CD4-positive, alpha-beta T cell treated with Interferon alpha-2 for 1 hour (primary cell): ENCODE results near the gene RBKS.
"Not testable (repeated sequence)": the region's sequence is repeated elsewhere in the genome, so short reads cannot be mapped to it uniquely, and the experiment has no call there.

ENCODE experiments used
- DNase-seq, 2 donors: peaks; one replicate each; pipeline ENCODE4 v3.0.0-alpha.2; 2020 to 2022

The RBKS gene

DNA sequence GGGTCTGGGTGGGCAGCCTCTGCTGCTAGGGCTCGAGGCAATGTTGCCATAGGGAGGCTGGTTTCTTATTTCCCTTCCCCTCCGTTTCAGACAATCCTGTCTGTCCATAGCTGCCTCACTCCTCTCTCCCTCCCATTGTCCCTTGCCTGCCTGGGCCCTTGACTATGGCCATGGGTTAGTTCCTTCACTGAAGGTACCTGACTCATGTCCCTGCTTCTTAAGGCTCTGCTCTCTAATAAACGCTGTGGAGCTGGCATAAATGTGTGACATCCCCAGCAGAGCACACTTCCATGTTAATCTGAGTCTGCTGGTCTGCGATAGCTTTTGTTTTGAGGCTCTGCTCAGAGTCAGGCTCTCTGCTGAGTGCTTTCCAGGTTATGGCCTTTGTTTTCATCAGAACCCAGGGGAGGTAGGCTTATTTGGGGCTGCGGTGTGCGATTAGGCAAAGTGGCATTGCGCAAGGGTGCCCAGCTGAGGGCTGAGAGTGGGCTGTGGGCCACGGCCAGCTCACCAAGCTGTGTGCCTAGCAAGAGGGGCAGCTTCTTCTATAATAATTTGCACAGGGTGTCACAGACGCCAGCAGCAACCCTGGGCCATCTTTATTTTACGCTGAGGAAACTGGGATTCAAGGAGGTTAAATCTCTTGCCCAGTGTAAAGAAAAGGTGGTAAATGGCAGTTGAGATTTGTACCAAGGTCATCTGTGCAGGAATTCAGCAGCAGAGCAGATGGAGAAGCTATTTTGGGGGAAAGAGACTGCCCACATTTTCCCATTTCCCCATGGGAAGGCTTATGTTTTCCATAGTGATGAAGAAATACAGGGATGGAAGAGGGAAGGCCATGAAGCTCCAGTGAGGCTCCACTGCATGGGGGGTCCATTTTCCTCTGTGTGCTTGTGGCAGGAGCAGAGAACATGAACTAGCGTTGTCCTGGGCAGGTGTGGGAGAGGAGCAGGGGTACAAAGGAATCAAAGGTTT is 93.1 kb downstream of the RBKS start:
- DNase-seq: no peak

DNA sequence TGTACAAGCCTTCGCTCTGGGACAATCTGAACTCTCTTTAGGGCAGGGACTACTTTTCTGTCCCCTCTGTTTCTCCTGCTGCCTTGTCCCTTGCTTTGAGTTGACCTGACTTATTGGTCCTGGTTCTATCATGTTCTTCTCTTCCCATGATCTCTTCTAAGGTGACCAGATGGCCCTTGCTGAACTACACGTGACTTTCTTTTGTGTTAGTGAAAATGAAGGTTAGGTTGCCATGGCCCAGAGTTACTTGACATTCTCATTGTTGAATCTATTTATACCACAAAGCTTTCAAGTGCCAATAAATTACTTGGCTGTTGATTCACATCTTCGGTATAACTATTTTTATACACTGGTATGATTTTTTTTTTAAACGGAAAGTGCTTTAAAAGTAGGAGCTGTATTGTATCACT is 94.3 kb downstream of the RBKS start:
- no peak for DNase-seq

DNA sequence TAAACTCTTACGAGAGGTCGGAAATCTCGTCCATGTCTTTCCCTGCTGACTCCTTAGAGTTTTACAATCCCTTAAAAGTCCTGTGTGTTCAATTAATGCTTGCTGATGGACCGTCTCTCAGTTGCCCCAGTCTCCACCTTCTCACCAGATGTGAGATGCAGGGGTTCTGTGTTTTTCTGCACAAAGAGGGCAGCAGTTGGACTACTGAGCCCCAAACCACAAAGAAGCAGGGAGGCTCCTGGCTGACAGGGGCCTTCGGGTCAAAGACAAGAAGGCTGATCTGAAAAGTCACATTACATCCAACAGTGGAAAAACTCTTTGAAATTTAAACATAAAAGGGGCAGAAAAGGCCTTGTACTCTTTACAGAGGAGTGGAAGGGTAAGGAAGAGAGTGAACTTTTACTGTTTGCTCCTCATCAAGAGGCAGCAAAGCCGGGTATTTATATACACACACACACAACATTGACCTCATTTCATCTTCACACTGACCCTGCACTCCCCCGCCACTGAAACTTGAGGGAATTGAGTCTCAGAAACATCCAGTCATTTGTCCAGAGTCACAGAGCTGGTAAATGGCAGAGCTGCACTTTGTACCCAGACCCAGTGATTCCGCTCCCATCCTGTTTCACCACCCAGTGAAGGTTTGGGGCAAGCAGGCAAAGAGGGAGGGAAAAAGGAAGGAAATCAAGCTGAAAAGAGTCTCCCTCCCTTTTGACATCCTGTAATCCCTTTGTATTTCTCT is 94.9 kb downstream of the RBKS start:
- no peak for DNase-seq

DNA sequence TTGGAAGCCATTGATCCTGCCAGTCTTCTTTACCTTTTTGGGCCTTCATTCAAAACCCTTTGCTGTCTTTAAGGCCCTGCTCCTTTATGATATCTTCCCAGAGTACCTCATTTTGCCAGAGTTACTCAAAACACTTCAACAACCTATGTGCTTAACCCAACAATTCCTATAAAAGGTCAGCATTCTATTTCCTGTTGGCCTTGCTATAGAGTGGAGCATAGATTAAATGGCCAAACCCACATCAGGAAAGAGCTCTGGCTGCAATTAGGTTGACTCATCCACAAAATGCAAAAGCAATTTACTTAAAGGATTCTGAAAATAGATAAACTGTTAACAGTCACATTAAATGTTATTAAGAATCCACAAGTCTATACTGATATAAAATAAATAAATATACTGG is 97.4 kb downstream of the RBKS start:
- DNase-seq: no peak

DNA sequence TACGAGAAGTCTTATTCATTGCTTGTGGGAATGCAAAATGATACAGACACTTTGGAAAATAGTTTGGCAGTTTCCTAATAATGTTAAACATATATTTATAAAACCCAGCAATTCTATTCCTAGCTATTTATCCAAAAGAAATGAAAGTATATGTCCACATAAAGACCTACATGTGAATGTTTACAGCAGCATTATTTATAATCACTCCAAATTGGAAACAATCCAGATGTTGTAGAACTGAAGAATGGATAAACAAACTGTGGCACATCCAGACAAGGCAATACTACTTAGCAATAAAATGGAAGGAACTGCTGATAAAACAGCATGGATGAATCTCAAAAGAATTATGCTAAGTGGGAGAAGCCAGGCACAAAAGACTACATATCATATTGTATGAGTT is 99.4 kb downstream of the RBKS start:
- no peak for DNase-seq

DNA sequence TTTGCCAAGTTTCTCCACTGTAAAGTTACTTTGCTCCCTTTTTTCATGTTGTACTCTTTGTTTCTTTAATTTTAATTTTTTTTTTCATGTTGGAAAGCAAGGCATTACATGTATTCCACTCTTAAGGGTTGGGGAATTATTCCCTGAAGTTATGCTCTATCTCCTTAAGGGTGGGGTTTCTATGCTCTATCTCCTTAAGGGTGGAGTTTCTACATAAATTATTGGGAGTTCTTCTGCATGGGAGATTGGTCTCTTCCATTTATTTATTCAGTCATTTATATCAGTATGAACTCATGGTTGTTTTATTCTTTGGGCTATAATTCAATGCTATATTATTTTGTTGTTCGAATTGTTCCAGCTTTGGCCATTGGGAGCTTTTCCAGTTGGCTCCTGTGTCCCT is 107.5 kb downstream of the RBKS start:
- DNase-seq: no peak

DNA sequence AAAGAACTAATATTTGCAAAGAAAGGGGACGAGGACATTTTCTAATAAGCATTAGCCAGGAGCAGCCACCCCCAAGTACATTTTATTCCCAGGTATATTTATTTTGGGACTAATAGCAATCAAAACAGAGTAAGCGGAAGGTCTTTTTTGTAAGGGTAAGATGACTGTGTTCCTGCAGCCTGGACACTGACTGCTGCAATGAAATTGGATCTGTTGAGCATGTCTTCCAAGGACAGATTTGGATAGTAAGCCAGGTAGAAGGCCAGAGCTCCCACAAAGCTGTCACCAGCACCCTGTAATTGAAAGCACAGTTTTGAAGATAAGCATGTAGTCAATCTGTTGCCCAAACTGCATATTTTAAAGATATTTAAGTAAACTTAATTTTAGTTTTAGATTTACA is 108.7 kb downstream of the RBKS start:
- DNase-seq: no peak

DNA sequence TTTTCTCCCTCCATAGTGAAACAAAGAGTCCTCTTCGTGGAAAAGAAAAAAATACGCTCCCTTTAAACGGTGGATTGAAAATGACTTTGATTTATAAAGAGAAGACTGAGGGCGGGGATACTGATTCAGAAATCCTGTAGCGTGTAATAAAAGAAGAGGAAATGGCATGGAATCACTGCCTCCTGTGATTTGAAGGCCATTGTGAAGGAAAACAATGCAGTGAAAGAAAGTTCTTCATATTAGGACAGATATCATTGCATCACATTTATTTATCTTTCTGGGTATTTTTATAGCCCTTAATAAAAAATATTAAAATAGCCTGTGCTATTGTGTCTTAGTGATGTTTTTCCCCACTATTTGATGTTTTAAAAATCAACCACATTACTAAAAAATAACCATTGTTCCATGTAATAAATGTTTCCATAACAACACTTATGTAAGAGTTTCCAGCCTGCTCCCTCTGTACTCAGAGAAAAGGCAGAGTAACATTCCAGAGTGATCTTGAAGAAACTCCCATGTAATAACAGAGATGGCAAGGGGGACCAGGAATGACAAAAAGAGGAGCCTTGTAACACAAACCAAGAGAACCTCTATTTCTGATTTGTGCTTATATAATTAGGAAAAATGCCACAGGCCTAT is 110.7 kb downstream of the RBKS start:
- no peak for DNase-seq

DNA sequence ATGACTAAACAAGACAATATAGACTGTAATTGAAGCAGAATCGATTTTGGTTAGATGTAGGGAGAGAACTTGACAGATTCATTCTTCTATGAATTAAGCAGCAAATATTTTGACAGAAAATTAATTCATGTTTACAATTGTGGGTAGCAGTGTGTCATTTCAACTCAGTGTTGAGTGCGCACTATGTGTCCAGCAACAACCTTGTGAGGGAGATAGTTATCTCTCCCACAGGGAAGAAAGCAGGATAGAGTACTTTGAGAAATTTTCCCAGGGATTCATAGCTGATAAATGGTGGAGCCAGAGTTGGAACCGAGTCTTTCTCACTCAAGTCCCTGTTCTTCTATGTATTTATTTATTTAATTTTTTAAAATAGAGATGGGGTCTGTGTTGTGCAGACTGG is 113.5 kb downstream of the RBKS start:
- DNase-seq: no peak

DNA sequence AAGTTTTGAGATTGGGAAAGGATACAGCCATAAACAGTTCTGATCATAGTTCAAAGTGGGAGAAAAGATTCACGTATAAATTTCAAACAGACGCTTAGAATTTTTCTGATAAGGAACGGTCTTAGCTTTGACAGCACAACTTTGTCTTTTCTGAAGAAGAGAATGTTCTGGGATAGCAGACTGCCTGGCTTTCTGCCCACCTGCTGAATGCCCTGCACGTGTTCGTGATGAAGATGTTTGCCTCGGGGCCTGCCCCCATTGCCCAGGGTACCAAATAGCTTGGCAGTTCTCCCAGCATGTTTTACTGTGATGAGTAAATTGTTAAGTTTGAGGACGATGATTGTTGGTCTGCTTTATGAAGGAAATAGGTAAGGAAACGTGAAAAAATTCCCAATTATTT is 114.1 kb downstream of the RBKS start:
- no peak for DNase-seq

DNA sequence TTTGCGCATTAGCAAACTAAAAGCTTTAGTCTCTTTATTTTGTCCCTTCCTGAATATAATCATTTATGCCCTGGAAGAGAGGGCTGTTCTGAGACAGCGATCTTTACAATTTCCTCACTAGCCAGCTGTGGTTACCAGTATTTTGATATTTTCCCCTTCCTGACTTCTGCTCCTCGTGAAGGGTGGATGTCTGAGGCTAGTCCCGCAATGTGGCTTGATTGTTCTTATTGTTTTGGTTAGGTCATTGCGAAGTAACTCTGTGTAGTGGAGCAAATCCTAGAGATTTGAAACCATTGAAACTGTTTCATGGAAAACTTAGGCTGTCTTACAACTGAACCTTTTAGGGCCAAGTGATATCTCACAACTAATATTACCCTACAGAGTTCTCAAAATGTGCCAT is 116.2 kb downstream of the RBKS start:
- no peak for DNase-seq

DNA sequence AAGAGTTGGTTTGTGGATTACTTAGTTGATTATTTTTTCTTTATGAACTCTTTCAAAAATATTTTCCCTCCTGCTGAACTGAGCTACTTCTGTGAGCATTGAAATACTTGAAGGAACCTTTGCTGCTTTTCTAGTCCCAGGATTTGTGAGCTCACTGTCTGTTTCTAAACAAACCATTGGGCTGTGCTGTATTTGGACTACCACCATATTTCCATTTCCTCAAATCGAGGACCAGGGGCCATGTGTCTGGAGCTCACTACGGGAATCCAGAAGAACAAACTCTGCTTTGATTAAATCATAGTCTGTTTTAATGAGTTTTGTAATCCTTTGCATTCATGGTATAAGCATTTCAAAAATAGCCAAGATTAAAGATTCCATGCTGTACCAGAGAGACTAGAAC is 117.4 kb downstream of the RBKS start:
- no peak for DNase-seq

DNA sequence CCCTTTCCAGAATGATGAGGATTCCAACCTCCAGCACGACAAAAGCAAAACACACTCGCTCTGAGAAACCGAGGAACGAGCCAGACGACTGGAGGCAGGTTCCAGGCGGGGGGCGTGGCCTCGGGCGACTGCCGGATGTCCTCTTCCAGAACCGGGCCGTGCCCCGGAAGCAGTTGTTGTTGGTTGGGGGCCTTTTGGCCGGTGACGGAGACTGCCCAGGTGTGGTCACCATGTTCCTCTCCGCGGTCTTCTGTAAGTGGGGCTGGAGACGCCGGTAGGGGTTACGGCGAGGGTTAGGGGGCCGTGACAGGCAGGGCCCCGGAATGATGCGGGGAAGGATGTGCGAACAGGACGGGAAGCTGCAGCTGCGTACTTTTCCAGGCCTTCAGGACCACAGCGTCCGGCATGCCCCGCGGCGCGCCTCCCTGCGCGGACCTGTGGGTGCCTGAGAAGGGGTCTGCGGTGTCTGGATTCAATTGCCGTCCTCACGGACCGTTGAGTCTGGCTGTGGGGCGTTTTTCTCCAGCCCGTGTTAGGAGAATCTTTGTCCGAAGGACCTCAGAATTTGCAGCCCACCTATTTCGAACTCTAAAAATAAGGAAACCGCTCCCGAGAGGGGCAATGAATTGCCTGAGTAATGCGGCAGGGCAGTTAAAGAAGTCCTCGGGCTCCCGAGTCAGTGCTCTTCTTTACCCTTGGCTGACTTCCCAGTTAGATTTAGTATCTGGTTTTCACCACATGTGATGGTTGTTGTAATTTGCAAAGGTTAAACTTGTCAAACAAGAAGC is 118.4 kb downstream of the RBKS start, which contains the start of gene MRPL33:
MRPL33 (plus strand) TSS at position 172 of the 788 bp plus-strand sequence; CDS start at position 231, 59 bp downstream.
- DNase-seq: peak; percentile 89 to 90

DNA sequence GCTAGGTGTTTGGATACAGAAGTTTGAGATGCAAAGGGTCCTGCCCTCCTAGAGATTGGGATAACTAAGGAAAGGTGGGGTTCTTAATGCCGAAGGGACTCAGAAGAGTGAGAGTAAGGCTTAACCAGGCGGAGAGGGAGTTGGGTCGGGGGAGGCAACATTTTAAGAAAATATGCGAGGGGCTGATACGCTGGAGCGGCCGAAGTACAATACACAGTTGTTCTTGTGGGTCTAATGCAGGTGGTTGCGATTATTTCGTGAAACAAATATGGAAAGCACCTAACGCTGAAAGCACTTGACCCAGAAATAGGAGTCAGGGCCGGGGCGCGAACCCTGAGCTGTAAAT is 119.0 kb downstream of the RBKS start:
- no peak for DNase-seq

DNA sequence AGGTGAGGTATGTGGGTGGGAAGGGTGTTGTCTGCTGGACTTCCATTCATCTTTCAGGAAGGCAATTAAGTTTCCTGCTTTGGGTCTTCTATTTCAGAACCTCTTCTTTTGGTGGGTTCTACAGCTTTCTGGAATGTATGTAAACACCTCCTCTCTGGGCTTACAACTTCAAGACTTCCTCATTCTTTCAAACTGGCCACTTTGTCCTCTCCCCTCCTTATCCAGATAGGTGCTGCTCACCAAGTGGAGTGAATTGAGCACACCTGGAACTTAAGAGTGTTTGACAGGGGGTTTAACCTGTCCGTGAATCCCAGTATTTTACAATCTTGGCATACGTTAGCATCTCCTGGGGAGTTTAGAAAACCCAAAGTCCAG is 123.9 kb downstream of the RBKS start:
- no peak for DNase-seq

DNA sequence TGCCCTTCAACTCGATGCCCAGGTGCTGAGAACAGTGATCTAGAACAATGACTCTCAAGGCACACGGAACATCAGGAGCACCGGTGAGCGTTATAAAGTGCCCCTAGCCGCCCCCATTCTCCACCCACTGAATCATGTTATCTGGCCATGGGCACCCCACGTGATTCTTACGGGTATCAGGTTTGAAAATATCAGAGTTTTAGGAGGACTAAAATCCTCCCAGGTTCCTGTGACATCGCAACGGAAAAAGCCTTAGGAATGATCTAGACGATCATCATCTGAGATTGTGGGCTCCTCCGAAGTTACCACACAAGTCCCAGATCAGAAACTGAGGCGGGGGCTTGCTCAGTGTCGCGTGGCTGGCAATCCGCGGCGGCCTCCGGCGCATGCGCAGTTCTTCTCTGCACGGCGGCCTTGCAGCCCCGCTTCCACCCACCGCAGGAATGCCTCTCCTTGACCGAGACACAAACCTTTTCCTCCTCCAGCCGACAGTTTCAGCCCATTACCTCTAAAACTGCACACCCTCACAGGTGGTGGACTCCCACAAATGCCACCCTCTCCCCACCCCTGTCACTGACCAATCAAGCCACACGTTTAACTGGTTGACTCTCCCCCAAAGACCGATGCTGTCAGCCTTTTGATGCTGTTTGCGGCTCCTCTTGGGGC is 124.4 kb downstream of the RBKS start:
- peak; percentile 50 to 63 for DNase-seq

DNA sequence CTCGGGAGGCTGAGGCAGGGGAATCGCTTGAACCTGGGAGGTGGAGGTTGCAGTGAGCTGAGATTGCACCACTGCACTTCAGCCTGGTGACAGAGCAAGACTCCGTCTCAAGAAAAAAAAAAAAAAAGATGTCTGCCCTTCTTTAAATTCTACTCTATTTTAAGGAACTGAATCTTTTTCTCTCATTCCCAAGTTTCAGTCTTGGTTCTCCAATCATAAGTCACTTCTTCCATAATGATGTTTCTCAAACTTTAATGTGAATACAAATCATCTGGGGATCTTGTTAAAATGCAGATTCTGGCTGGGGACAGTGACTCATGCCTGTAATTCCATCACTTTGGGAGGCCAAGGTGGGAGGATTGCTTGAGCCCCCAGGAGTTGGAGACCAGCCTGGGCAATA is 125.7 kb downstream of the RBKS start:
- DNase-seq: not testable (repeated sequence)

DNA sequence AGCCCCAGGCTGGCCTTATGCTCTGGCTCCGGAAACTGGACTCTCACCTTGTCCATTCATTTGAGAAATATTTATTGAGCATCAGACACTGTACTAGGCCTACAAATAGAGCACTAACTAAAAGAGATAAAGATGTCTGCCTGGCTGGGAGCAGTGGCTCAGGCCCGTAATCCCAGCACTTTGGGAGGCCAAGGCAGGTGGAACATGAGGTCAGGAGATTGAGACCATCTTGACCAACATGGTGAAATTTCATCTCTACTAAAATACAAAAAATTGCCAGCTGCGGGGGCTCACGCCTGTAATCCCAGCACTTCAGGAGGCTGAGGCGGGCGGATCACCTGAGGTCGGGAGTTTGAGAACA is 126.3 kb downstream of the RBKS start:
- no peak for DNase-seq

DNA sequence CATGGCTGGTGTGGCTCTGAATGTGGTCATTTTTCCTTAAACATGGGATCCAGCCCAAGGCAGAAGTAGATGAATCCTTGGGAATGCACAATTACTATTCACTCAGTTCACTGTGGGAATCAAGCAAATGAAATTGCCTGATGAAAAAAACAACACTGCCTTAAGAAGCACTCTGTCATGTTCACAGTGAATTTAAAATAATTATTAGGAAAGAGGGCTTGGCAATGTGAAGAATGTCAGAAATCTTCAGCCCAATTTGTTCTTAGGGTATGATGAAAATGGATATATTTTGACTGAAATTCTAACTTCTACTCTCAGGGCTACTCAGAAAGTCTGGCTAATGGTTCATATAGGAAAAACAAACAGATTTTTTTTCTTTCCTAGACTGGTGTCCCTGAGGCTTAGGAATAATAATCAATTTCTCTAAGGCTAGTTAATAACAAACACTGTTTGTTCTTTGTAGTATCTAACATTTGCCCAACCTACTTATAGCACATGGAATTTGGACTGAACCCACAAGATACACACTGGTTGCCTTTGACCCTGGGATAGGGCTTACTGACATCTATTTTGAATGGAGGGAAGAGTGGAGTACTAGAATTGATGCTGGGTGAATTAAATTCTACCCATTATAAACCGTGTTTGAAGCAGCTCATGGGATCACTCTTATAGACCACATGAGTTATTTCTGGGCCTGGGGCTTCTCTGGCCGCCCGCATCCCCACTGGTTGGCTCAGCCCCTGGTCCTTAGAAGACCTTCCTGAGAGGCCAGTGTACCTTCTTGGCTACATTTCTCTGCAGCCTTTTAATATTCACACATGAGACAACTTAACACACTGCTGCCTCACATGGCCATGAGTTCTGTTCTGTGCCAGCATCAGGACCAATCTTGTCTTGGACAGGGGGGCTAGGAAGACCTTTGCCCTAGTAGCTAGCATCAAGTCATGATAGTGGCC is 127.0 kb downstream of the RBKS start:
- no peak for DNase-seq

DNA sequence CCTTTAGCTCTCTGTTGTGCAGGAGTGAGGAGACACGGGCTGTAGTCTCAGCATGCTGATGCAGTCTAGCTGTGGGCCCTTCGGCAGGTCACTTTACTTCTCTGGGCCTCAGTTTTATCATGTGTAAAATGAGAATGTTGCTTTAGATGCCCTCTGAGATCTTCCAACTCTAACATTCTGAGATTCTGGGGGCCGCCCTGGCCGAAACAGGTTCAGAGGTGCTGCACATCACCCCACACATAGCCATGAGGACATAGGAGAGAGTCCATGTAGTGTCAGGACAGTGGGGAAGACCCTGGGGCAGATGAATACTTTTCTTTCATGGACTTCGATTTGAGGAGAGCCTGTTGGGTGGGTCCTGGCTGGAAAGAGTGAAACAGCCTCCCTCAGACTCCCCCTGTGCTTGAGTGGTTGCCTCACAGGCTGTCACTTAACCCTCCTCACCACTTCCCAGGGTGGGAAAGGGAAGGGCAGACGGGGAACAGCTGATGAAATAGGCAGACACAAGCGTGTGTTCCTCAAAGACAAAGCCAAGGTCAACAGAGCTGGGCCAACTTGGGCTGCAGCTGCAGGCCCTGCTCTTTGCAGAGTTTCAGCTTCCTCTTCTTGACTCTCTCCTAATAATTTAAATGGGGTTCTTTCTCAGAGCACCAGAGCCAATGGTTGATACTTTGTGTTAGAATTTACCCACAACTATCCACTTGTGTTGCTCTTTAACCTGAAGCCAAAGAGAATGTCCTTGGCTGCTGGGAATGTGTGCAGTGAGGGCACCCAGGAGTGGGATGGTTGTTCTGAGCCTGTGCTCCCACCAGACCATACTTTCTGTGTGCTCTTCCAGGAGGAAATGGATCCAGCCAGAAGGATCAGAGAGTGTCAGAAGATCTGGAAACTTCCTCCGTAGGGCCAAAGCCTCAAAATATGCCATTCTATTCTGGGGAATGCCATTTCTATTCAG is 133.4 kb downstream of the RBKS start:
- DNase-seq: peak in 1 of 2 donors; percentile 30
